PFSK-1 (cell line): ENCODE measurements around the gene AP1G2.

Source experiments
- FOXP2 ChIP-seq: optimal IDR thresholded peaks from 2 replicates; pipeline ENCODE3; 2011; ENCODE audit warnings: borderline replicate concordance, control low read depth, inconsistent platforms; ENCODE audit not compliant: insufficient read depth; ENCODE audit errors: extremely low read length, extremely low read depth
- POLR2AphosphoS5 ChIP-seq: IDR thresholded peaks from 2 replicates; pipeline ENCODE4 v1.6.1; 2012; ENCODE audit warnings: low read depth, mild to moderate bottlenecking, control low read depth, low read length, moderate library complexity
- SIN3A ChIP-seq: IDR thresholded peaks from 2 replicates; pipeline ENCODE4 v1.6.1; 2012; ENCODE audit warnings: mild to moderate bottlenecking, low read length, moderate library complexity, borderline replicate concordance; ENCODE audit not compliant: insufficient read depth
- TAF1 ChIP-seq: IDR thresholded peaks from 2 replicates; pipeline ENCODE4 v1.6.1; 2012; ENCODE audit warnings: low read length, control low read depth, borderline replicate concordance; ENCODE audit not compliant: insufficient read depth
- TF ChIP-seq, protein P1 (sequence below), 2 experiments: IDR thresholded peaks; 2 replicates each; pipeline versions ENCODE4 v1.6.1 to v1.8.0; 2011 to 2012; ENCODE audit warnings: low read depth in 2 of 2, low read length in 2 of 2, control low read depth in 1 of 2, inconsistent platforms in 1 of 2, mild to moderate bottlenecking in 1 of 2, moderate library complexity in 1 of 2; ENCODE audit not compliant: insufficient read depth in 1 of 2

AP1G2 gene

GRCh38 chr14:23517650-23518326, 49.8 kb downstream of the AP1G2 start:
- TF ChIP-seq, protein P1, sequence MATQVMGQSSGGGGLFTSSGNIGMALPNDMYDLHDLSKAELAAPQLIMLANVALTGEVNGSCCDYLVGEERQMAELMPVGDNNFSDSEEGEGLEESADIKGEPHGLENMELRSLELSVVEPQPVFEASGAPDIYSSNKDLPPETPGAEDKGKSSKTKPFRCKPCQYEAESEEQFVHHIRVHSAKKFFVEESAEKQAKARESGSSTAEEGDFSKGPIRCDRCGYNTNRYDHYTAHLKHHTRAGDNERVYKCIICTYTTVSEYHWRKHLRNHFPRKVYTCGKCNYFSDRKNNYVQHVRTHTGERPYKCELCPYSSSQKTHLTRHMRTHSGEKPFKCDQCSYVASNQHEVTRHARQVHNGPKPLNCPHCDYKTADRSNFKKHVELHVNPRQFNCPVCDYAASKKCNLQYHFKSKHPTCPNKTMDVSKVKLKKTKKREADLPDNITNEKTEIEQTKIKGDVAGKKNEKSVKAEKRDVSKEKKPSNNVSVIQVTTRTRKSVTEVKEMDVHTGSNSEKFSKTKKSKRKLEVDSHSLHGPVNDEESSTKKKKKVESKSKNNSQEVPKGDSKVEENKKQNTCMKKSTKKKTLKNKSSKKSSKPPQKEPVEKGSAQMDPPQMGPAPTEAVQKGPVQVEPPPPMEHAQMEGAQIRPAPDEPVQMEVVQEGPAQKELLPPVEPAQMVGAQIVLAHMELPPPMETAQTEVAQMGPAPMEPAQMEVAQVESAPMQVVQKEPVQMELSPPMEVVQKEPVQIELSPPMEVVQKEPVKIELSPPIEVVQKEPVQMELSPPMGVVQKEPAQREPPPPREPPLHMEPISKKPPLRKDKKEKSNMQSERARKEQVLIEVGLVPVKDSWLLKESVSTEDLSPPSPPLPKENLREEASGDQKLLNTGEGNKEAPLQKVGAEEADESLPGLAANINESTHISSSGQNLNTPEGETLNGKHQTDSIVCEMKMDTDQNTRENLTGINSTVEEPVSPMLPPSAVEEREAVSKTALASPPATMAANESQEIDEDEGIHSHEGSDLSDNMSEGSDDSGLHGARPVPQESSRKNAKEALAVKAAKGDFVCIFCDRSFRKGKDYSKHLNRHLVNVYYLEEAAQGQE (IDR thresholded peaks at IDR 0.05; ENCODE audit: insufficient read depth in 1 of 2, low read depth in 2 of 2, low read length in 2 of 2), result no peak

DNA sequence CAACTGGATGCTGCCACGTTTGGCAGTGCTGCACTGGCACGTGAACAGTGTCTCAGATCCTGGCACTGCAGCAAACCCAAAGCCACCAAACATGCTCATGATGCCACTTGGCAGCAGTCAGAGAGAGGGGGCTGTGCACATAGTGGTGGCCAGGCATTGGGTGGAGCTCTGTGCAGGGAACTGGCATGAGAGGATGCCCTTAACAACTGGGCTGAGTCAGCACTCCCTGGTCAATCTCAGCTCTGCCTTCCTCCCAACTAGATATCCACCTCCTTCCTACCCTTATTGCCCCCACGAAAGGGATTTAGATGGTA, 53.0 kb downstream of the AP1G2 start:
- no peak for TF ChIP-seq SIN3A
- TF ChIP-seq, protein P1 (IDR thresholded peaks at IDR 0.05; ENCODE audit: insufficient read depth in 1 of 2, low read depth in 2 of 2, low read length in 2 of 2), result no peak
- TF ChIP-seq FOXP2, result no peak
- TF ChIP-seq TAF1, result no peak
- TF ChIP-seq POLR2AphosphoS5, result no peak

GRCh38 chr14:23513818-23514643, 53.6 kb downstream of the AP1G2 start:
- TF ChIP-seq POLR2AphosphoS5, result no peak
- no peak for TF ChIP-seq SIN3A
- TF ChIP-seq, protein P1 (IDR thresholded peaks at IDR 0.05; ENCODE audit: insufficient read depth in 1 of 2, low read depth in 2 of 2, low read length in 2 of 2), result no peak
- TF ChIP-seq TAF1, result no peak
- TF ChIP-seq FOXP2, result no peak

GRCh38 chr14:23513005-23513817, 54.4 kb downstream of the AP1G2 start:
- no peak for TF ChIP-seq TAF1
- TF ChIP-seq, protein P1 (IDR thresholded peaks at IDR 0.05; ENCODE audit: insufficient read depth in 1 of 2, low read depth in 2 of 2, low read length in 2 of 2), result no peak
- TF ChIP-seq FOXP2, result no peak
- no peak for TF ChIP-seq SIN3A
- no peak for TF ChIP-seq POLR2AphosphoS5
